Limb (tissue), 2 donors: ENCODE measurements around the gene PTPRD.

Experiments
- DNase-seq, 2 donors: peaks; one replicate each; pipeline ENCODE4 v3.0.0-alpha.2; 2016; ENCODE audit errors: extremely low spot score in 2 of 2

PTPRD gene

GRCh38 chr9:8365029-8365428 lies 2247.8 kb downstream of the PTPRD start:
- no peak for DNase-seq

- no peak for DNase-seq
Observed at GRCh38 chr9:8364026-8364752, 2248.6 kb downstream of the PTPRD start.

DNA sequence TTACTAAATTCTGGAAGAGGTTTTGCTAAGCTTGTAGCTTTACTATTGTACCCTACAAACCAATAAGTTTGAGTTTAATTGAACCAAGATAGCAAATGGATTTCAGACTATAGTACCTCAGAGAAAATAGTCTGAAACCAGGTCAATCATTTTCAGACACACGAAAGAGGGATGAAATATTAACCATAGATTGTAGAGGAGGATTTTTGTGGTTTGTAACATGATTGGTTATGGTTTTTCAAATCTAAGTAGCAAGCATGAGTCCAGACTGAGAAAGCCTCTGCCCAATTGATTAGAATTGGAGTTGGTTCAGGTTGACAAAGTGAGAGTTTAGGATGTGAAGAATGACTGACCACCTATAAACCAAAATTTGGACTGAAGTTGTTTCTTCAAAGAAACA lies 2250.6 kb downstream of the PTPRD start:
- no peak for DNase-seq

DNA sequence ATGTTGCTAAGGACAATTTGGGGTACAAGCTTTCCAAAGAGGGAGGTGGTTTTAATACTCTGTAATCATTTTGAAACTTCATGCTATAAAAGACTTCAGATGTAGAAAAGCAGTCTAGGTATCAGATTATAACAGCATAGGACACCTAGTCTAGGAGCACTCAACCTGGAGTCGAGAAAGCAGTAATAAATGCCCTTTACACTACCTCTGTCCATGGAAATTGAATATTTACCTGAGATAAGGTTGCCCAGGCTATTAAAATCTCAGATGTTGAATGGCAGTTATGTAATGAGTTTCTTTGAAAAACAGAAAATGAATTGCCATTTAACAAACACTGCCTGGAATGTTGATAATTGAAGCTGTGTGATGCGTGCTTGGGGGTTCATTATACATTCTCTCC lies 2251.4 kb downstream of the PTPRD start:
- no peak for DNase-seq

DNA sequence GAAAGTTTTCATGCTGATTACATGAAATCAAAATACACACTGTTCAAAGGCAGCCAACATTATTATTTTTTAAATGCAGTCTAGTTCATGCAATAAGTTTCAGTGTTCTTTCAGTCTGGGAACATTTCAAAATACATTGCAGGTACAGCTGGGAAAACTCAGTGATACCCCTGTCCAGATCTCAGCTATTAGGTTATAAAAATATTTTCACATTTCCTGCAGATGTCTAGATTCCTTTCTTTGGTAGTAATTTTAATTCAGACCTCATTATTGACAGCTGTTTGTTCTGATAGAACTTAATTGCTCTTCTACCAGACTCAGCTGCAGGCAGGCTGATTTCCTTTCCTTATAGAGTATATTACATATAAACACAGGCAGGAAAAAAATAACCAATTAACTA lies 2256.4 kb downstream of the PTPRD start:
- DNase-seq, result no peak

DNA sequence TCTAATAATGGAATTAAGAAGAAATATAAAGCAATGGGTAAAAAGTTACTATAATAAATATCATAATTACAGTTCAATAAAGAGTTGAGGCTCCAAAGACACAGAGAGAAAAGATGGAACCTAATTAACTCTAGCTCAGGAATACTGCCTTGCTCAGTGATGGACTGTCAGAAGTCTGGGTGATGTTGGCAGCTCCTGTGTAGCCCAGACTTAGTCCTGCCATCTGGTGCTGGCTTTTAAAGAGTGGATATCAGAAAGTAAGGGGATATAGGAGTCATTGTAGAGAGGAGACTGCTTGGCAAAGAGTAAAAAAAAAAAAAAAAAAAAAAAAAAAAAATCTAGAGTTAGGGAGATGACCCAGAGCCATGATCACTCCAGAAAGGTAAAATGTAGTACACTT lies 2261.4 kb downstream of the PTPRD start:
- DNase-seq, result no peak

DNA sequence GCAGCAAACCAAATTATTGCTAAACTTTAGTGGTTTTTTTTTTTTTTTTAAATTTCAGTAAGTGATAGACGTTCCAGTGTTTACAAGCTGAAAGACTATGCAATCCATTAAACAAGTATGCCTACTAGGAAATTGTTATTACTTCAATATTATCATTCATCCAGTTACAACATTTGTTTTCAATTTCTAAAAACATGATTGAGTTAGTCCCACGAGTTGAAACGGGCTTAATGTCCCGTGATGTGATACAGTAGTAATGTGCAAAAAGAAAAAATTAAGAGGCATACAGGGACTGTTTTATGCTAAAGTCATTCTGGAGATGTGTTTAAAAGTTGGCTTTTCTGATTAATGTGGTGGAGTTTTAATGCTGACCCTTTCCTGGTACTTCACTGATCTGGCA lies 2262.9 kb downstream of the PTPRD start:
- DNase-seq, result no peak

DNA sequence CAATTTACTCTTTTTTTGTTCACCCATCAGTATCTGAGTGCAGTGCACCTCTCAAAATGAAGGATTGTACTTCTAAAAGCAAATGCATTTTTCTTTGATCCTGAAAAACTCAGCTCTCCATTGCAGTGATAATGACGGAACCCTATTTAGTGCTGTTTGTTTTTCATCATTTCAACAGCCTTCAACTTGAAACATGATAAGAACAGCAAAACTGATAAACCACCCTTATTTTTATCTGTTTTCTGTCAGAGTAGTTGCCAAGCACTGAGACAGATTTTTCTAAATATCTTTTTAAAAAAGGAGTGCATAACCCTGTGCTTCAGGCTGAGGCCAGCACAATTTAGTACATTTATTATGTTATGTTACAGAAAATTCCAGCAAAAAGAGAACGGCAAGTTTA lies 2263.4 kb downstream of the PTPRD start:
- DNase-seq, result no peak

GRCh38 chr9:8348756-8349155 lies 2264.0 kb downstream of the PTPRD start:
- no peak for DNase-seq

GRCh38 chr9:8346296-8346695 lies 2266.5 kb downstream of the PTPRD start:
- DNase-seq, result no peak

- DNase-seq, result no peak
Observed at GRCh38 chr9:8338767-8339510, 2273.9 kb downstream of the PTPRD start.

DNA sequence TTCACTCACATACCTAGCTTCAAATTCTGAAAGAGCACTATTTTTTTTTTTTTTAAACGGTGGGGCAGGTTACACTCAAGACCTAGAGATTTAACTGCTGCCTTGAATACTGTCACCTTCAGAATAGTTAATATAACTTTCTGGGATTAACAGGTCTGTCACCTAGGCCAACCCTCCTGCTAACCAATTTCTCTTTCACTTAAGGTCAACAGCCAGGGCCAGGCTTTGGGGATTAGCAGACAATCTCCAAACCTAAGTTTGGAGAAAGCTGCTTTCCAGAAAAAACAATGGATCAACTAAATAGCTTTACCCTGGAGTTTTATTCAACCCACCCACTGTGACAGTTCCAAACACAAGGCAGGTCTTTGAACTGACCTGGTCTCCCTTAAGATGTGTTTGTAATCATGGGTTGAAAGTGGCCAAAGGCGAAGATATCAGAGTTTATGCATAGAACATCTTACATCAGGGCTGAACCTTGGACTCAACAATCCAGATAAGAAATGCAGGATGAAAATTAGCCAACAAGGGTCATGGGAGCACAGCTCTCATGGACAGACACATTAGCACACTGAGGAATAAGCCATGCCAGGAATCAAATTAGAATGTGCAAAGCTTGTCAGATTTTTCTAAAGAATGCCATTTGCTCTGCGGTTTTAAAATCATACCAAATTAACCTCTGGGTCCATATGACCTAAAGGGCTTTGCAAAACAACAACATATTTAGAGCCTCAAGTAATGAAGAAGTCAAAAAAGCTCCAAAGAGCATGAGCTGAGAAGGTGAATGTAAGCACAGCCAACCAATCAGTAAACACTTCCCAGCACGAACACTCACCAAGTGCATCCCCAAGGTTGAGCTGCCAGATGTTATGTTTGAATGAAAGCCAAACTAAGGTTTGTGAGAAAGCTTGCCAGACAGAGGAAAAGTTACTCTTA lies 2274.7 kb downstream of the PTPRD start:
- DNase-seq, result peak in 1 of 2 donors; percentile 36

- DNase-seq, result no peak
Observed at GRCh38 chr9:8332871-8333270, 2279.9 kb downstream of the PTPRD start.

GRCh38 chr9:8332331-8332650 lies 2280.5 kb downstream of the PTPRD start:
- DNase-seq, result no peak

- DNase-seq, result no peak
Observed at GRCh38 chr9:8331507-8332330, 2281.1 kb downstream of the PTPRD start.

- no peak for DNase-seq
Observed at GRCh38 chr9:8329561-8330283, 2283.1 kb downstream of the PTPRD start.

DNA sequence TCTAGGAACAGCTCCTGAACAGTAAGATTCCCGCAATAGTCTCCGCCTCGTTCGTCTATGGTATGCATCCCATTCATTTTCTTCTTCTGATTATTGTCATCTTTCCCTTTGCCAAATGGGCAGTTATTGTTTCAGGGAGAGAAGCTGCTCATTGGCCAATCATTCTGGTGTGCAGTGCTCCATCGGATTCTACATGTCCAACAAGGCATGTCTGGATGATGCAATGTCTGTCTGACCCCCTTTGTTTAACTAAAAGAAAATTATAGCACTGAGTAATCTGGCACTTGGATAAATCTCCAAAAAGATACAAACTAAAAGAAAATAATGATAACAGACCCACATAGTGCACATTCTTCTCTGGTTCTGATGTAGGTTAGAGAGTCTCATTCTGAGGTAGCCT lies 2297.6 kb downstream of the PTPRD start:
- DNase-seq, result no peak

DNA sequence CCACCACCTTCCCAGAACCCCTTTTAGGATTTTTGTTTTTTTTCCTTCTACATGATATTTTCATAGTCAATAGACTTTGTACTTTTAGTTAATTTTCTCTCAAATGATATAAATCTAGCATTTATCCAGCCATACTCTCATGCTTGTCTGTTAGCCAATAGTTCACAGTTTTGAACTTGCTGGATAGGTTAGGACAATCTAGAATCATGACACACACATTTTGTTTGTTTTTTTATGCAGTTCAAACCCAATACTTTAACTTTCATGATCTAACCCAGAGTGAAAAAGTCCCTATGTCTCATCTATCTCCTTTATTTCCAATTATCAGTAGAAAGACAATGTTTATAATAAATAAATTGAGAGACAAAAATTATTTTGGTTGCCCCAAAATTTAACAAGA lies 2303.5 kb downstream of the PTPRD start:
- DNase-seq, result no peak

DNA sequence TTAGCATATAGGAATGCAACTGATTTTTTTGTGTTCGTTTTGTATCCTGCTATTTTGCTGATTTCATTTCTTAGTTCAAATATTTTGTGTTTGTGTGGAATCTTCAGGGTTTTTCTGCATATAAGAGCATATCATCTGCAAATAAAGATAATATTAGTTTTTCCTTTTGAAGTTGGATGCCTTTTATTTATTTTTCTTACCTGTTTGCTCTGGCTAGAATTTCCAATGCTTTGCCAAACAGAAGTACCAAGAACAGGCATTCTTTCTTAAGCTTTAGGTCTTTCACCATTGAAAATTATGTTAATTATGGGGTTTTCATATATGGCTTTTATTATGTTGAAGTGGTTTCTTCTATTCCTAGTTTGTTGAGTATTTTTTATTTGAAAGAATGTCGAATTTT lies 2308.1 kb downstream of the PTPRD start:
- DNase-seq, result no peak

DNA sequence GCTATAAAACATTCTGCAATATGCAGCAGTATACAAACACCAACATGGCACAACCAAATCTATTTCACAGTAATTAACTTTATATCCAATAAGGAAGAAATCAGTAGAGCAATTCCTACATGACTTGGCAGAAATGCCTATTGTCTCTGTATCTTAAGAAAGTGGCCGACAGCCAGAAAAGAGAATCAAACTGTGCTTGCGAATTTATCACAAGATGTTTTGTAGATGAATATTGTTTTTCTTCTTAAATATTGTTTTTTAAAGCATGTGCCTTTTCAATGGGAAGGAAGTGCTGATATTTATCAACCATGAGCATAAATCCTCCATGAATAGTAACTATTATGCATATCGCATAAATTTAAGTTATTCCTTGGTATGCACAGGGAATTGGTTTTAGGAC lies 2311.5 kb downstream of the PTPRD start:
- no peak for DNase-seq

- no peak for DNase-seq
Observed at GRCh38 chr9:8297047-8297446, 2315.8 kb downstream of the PTPRD start.
